ENCODE data around the gene GLIPR2.
"Not testable (repeated sequence)": the region's sequence is repeated elsewhere in the genome, so short reads cannot be mapped to it uniquely, and the experiment has no call there.

Gene GLIPR2

GRCh38 chr9:36163049-36163785, 26.7 kb downstream of the GLIPR2 start:
- peak; percentile 92 for DNase-seq (ENCODE audit: low read depth, low spot score)

GRCh38 chr9:36163786-36164170, 27.2 kb downstream of the GLIPR2 start:
- no peak for DNase-seq (ENCODE audit: low read depth, low spot score)

- DNase-seq (ENCODE audit: low read depth, low spot score) = no peak
Observed at GRCh38 chr9:36164372-36164771, 27.8 kb downstream of the GLIPR2 start.

- no peak for DNase-seq (ENCODE audit: low read depth, low spot score)
Observed at GRCh38 chr9:36164989-36165388, 28.5 kb downstream of the GLIPR2 start.

- no peak for DNase-seq (ENCODE audit: low read depth, low spot score)
Observed at GRCh38 chr9:36165826-36166167, 29.3 kb downstream of the GLIPR2 start.

GRCh38 chr9:36166168-36166927, 29.8 kb downstream of the GLIPR2 start:
- DNase-seq (ENCODE audit: low read depth, low spot score) = no peak

- DNase-seq (ENCODE audit: low read depth, low spot score) = no peak
Observed at GRCh38 chr9:36169166-36169565, 32.6 kb downstream of the GLIPR2 start, which contains the start of gene CCIN. Gene CCIN (plus strand): TSS chr9:36169388. CDS start chr9:36169503, 115 bp downstream.

GRCh38 chr9:36169708-36170107, 33.2 kb downstream of the GLIPR2 start:
- no peak for DNase-seq (ENCODE audit: low read depth, low spot score)

GRCh38 chr9:36170531-36170930, 34.0 kb downstream of the GLIPR2 start:
- DNase-seq (ENCODE audit: low read depth, low spot score) = no peak

- no peak for DNase-seq (ENCODE audit: low read depth, low spot score)
Observed at GRCh38 chr9:36173861-36174260, 37.3 kb downstream of the GLIPR2 start.

- no peak for DNase-seq (ENCODE audit: low read depth, low spot score)
Observed at GRCh38 chr9:36174271-36174670, 37.7 kb downstream of the GLIPR2 start.

GRCh38 chr9:36174731-36175130, 38.2 kb downstream of the GLIPR2 start:
- DNase-seq (ENCODE audit: low read depth, low spot score) = no peak

- not testable (repeated sequence) for DNase-seq (ENCODE audit: low read depth, low spot score)
Observed at GRCh38 chr9:36175209-36175608, 38.7 kb downstream of the GLIPR2 start.

GRCh38 chr9:36176496-36176895, 40.0 kb downstream of the GLIPR2 start:
- not testable (repeated sequence) for DNase-seq (ENCODE audit: low read depth, low spot score)

- DNase-seq (ENCODE audit: low read depth, low spot score) = no peak
Observed at GRCh38 chr9:36177571-36177970, 41.0 kb downstream of the GLIPR2 start.

- DNase-seq (ENCODE audit: low read depth, low spot score) = not testable (repeated sequence)
Observed at GRCh38 chr9:36180243-36180642, 43.7 kb downstream of the GLIPR2 start.

GRCh38 chr9:36187414-36187813, 50.9 kb downstream of the GLIPR2 start:
- no peak for DNase-seq (ENCODE audit: low read depth, low spot score)

- no peak for DNase-seq (ENCODE audit: low read depth, low spot score)
Observed at GRCh38 chr9:36188212-36188611, 51.7 kb downstream of the GLIPR2 start.

- no peak for DNase-seq (ENCODE audit: low read depth, low spot score)
Observed at GRCh38 chr9:36189976-36190375, 53.4 kb downstream of the GLIPR2 start.

GRCh38 chr9:36190388-36191289, 54.1 kb downstream of the GLIPR2 start, which contains the start of gene CLTA:
Gene CLTA (plus strand): TSS chr9:36190921. CDS start chr9:36191057, 136 bp downstream.
- peak; percentile 99 for DNase-seq (ENCODE audit: low read depth, low spot score)

- DNase-seq (ENCODE audit: low read depth, low spot score) = no peak
Observed at GRCh38 chr9:36191290-36191645, 54.7 kb downstream of the GLIPR2 start.

GRCh38 chr9:36191686-36192085, 55.2 kb downstream of the GLIPR2 start:
- DNase-seq (ENCODE audit: low read depth, low spot score) = no peak
